ENCODE measurements around the gene SFMBT2. TPM values are rescaled to one million over a fixed set of nuclear protein-coding genes. Genes with fewer than 3 reads are reported as not detected.

Gene SFMBT2
- total RNA-seq, 1 experiment from 2014 or later = 0.02 TPM

- DNase-seq (ENCODE audit: low read depth, low spot score) (no peak), ATAC-seq (no peak)
- Histone ChIP-seq H3K27me3 (ENCODE audit: insufficient read depth, low read length) (no peaks in the 10 kb centered on the region), H3K27ac (ENCODE audit: low read depth, low read length) (no peak overlapping the region), H4K20me1 (ENCODE audit: insufficient read depth) (no peaks in the 10 kb centered on the region), H3K9ac (ENCODE audit: low read length) (no peak overlapping the region), H3K79me2 (ENCODE audit: insufficient read depth, low read length) (no peaks in the 10 kb centered on the region), H3K9me2 (ENCODE audit: insufficient read depth) (no peaks in the 10 kb centered on the region), H3K9me3 (ENCODE audit: control insufficient read depth in 1 of 2, insufficient read depth in 1 of 2, low read depth in 1 of 2, low read length in 2 of 2) (no peaks in the 10 kb centered on the region; a peak in 1 of 4 replicates), H3K36me3 (ENCODE audit: control insufficient read depth in 1 of 2, insufficient read depth in 2 of 2, low read length in 2 of 2) (no peaks in the 10 kb centered on the region), H3K4me2 (ENCODE audit: low read length) (no peak overlapping the region), H2AFZ (ENCODE audit: low read depth, low read length, poor library complexity, severe bottlenecking) (no peak overlapping the region), H3K4me3 (replicated peaks in 1 of 2; ENCODE audit: low read depth in 1 of 2, low read length in 2 of 2) (no peak overlapping the region), H3K4me1 (ENCODE audit: control insufficient read depth in 1 of 2, insufficient read depth in 2 of 2, low read length in 2 of 2) (no peaks in the 10 kb centered on the region)
- ChIA-PET RAD21 (ENCODE audit: low non-redundant PET in 1 of 2, low total read pairs in 2 of 2, uncharacterized antibody in 2 of 2, unreplicated experiment in 2 of 2) (no interaction called here), POLR2A (no interaction called here), CTCF (no interaction called here)
- BruUV-seq (replicated peaks) = no TSS peak
- TF ChIP-seq SIN3A (IDR thresholded peaks at IDR 0.05; ENCODE audit: low read depth) (no peak), TCF7L2 (IDR thresholded peaks at IDR 0.05; ENCODE audit: borderline replicate concordance, extremely low read depth, insufficient read depth, insufficient read length) (no peak), RAD21 (IDR thresholded peaks at IDR 0.05; ENCODE audit: low read depth) (no peak), MAX (IDR thresholded peaks at IDR 0.05) (no peak), POLR2AphosphoS5 (IDR thresholded peaks at IDR 0.05; ENCODE audit: low read depth, low read length) (no peak), ZNF274 (IDR thresholded peaks at IDR 0.05; ENCODE audit: low read depth, low read length) (no peak)
- intact Hi-C loops (cut with micrococcal nuclease) = no loop called here
These were observed 53.6 kb downstream of the SFMBT2 start for GRCh38 chr10:7357193-7357592.

- H2AFZ ChIP-seq (ENCODE audit: low read depth, low read length, poor library complexity, severe bottlenecking) = no peak overlapping the region
- H4K20me1 ChIP-seq (ENCODE audit: insufficient read depth) = no peaks in the 10 kb centered on the region
- DNase-seq (ENCODE audit: low read depth, low spot score) (no peak), ATAC-seq (no peak)
- H3K9ac ChIP-seq (ENCODE audit: low read length) = no peak overlapping the region
- H3K36me3 ChIP-seq (ENCODE audit: control insufficient read depth in 1 of 2, insufficient read depth in 2 of 2, low read length in 2 of 2) = no peaks in the 10 kb centered on the region
- H3K9me2 ChIP-seq (ENCODE audit: insufficient read depth) = no peaks in the 10 kb centered on the region
- H3K4me2 ChIP-seq (ENCODE audit: low read length) = no peak overlapping the region
- H3K4me1 ChIP-seq (ENCODE audit: control insufficient read depth in 1 of 2, insufficient read depth in 2 of 2, low read length in 2 of 2) = no peaks in the 10 kb centered on the region
- H3K27me3 ChIP-seq (ENCODE audit: insufficient read depth, low read length) = no peaks in the 10 kb centered on the region
- H3K79me2 ChIP-seq (ENCODE audit: insufficient read depth, low read length) = no peaks in the 10 kb centered on the region
- no peaks in the 10 kb centered on the region; a peak in 1 of 4 replicates for H3K9me3 ChIP-seq (ENCODE audit: control insufficient read depth in 1 of 2, insufficient read depth in 1 of 2, low read depth in 1 of 2, low read length in 2 of 2)
- no TSS peak for BruUV-seq (replicated peaks)
- POLR2A ChIA-PET = no interaction called here
- TF ChIP-seq POLR2A (IDR thresholded peaks at IDR 0.05; ENCODE audit: borderline replicate concordance, extremely low read depth, insufficient read depth, insufficient read length) = no peak
- no peak for TF ChIP-seq YY1 (IDR thresholded peaks at IDR 0.05; ENCODE audit: extremely low read depth, insufficient replicate concordance, low read depth, low read length)
- CTCF ChIA-PET = no interaction called here
- no peak overlapping the region for H3K4me3 ChIP-seq (replicated peaks in 1 of 2; ENCODE audit: low read depth in 1 of 2, low read length in 2 of 2)
- intact Hi-C loops (cut with micrococcal nuclease) = no loop called here
- H3K27ac ChIP-seq (ENCODE audit: low read depth, low read length) = no peak overlapping the region
- RAD21 ChIA-PET (ENCODE audit: low non-redundant PET in 1 of 2, low total read pairs in 2 of 2, uncharacterized antibody in 2 of 2, unreplicated experiment in 2 of 2) = no interaction called here
These were observed 56.3 kb downstream of the SFMBT2 start for GRCh38 chr10:7354330-7355047.

All from HCT116 (cell line).